ENCODE results near the gene SLC34A3. TPM values are rescaled to one million over a fixed set of nuclear protein-coding genes. Genes with fewer than 3 reads are reported as not detected.

Gene SLC34A3
- total and polyA plus RNA-seq, 2 of the 8 experiments (the other 6 are each of a cell fraction or from before 2014, with no cell fraction given) = 0.08 TPM; not detected in 1

DNA sequence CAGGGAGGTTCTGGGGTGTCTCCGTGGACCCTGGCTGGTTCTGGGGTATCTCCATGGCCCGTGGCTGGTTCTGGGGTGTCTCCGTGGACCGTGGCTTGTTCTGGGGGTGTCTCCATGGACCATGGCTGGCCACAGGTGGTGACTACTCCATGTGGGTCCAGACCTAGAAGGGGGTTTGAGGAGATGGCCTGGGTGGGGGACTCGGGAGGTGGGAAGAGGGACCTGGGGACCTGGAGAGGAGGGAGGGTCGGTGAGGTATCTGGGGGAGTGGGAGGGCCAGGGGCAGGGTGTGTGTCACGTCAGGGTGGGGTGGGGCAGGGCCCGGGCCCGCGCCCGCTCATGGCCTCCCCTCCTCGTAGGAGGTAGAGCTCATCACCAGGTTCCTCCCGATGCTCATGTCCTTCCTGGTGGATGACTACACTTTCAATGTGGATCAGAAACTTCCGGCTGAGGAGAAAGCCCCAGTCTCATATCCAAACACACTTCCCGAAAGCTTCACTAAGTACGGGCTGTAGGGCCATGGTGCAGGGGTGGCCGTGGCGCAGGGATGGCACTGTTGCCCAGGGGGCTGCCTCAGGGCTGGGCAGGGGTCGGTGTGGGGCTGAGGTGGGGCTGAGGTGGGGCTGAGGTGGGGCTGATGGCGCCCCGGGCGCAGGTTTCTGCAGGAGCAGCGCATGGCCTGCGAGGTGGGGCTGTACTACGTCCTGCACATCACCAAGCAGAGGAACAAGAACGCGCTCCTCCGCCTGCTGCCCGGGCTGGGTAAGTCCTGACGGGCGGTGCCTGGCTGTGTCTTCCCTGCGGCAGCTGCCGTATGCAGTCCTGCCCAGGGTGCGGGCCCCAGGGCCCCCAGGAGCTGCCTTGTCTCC, 36.1 kb downstream of the SLC34A3 start (continued):
- no peak for TF ChIP-seq PHF8 (conservative IDR thresholded peaks at IDR 0.05; ENCODE audit: low read depth, low read length)

All from H1 (cell line).